GM21447 (cell line): ENCODE data around the gene FEN1.

ENCODE experiments used
- ATAC-seq: cut with Tn5 transposase; IDR thresholded peaks from one replicate; pipeline ENCODE4 v1.9.1; 2021; ENCODE audit not compliant: unreplicated experiment

The FEN1 gene

DNA sequence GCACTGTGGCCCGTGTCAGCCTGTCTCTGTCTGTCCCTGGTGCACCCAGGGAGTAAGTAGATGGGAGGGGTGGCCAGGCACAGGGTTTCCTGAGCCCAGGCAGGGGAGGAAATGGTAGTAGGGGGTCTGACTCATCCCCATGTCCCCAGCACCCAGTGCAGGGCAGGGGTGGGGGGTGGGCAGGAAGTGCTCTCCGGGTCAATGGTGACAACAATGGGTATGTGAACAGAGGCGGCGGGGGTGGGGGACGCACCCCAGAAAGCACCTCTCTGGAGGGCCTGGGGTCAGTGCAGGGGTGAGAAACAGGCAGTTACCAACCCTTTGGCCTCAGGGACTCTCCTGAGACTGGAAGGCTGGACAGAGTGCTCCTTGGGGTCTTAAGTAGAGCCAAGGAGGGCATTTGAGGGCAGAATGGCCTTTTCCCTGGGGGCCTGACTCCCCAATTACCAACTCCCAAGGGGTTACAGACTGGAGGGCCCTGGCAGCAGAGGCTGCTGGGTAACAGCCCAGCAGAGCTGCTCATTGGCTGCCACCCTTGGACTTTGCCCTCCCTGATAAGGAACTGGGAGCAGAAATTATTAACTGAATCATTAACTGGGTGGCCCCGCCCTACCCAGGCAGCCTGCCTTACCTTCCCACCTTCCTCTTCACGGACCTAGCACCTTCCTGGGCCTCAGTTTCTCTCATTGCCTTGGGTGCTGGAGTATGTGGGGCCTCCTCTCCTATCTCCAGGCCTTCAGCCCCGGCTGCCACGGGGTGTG lies 36.1 kb upstream of the FEN1 start:
- ATAC-seq, result peak; percentile 52

DNA sequence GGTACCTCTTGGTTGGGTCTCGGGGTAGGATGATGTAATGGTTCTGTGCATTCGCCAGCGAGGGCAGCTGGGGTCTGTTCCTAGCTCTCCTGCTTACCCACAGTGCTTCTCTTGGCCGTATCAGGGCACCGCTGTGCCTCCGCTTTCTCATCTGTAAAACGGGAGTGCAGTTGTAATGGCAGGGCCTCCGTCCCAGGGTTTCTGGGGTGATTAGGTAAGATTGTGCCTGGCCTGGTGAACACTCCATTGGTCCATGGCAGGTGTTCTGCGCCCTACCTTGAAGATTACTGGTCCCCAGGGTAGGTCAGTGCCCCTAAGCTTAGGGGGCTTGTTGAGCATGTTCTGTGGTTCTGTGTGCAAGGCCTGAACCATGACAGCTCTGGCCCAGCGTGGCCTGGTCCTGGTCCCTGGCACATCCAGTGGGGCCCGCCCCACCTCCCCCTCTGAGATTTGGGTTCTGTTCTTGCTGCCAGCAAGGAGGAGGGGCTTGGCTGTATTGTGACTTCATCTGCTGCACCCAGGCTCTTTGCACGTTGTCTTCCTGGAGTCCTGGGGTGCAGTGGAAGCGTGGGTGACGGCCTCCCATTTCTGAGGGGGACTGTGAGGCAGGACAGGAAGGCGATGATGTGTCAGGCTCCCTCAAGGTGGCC lies 35.4 kb upstream of the FEN1 start:
- no peak for ATAC-seq

- no peak for ATAC-seq
These were observed 31.8 kb upstream of the FEN1 start for GRCh38 chr11:61760946-61761345.

DNA sequence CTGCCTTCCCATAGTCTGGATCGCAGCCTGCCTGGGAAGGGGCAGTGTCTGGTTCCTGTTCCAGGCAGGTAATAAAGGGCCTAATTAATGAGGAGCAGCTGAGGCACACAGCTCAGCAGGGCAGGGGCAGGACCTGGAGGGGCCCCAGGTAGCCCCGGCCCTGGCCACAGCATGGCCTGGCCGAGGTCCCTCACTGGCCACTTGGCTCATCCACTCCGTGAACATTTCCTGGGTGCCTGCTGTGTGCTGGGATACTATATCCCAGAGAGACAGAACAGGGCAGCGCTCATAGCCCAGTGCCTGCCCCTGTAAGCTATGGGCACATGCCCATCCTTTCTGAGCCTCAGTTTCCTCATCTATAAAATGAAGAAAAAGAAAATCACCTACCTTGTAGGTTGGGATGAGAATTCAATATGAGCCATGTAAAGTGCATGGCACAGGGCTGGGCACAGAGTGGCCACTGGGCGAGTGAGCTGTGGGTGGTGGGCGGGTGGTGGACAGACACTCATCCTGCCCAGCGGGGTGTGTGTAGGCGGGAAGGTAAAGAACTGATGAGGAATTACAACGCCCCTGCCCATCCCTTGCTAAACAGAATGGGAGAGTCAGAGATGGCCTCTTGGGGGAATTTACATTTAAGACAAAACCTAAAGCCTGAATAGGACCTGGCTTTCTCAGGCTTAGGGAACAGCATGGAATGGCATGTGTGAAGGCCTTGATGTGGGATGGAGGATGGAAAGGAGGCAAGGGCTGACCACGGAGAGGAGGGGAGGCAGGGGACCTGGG lies 31.1 kb upstream of the FEN1 start:
- ATAC-seq, result no peak

DNA sequence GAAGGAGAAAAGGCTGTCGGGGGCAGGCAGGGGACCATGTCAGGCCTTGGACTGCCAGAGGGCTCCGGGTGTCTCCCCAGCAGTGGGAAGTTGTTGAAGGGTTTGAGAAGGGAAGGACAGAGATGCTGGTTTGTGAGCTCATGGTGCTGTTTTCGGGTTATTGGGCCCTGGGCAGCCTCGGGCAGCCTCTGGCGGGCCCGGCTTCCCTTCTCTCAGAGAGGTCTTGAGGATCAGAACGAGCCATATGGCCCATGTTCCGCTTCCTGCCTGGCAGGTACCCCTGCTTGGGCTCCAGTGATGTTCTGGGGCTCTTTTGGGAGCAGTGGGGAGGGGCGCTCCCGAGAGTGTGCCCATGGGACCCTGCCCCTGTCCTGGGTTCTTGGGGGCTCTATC lies 30.5 kb upstream of the FEN1 start:
- ATAC-seq, result no peak

DNA sequence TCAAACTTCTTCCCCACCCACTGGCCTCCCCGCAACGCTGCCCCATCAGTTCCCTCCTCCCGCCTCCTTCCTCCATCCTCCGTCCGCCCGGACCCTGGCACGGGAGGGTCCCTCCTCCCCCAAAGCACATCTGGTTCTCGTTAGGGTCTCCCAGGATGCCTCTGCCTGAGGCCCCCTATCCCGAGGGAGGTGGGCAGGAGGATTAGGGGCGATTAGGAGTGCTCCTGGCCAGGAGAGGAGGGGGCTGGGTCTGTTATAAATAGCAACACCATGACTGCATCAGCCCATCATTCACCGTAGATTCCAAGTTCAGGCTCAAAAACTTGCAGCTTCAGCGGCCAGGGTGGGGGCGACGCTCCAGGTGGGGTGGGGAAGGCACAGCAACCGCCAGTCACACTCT lies 29.9 kb upstream of the FEN1 start:
- no peak for ATAC-seq

GRCh38 chr11:61763930-61764605 lies 28.6 kb upstream of the FEN1 start:
- no peak for ATAC-seq

GRCh38 chr11:61764606-61765260 lies 28.0 kb upstream of the FEN1 start:
- ATAC-seq, result no peak

DNA sequence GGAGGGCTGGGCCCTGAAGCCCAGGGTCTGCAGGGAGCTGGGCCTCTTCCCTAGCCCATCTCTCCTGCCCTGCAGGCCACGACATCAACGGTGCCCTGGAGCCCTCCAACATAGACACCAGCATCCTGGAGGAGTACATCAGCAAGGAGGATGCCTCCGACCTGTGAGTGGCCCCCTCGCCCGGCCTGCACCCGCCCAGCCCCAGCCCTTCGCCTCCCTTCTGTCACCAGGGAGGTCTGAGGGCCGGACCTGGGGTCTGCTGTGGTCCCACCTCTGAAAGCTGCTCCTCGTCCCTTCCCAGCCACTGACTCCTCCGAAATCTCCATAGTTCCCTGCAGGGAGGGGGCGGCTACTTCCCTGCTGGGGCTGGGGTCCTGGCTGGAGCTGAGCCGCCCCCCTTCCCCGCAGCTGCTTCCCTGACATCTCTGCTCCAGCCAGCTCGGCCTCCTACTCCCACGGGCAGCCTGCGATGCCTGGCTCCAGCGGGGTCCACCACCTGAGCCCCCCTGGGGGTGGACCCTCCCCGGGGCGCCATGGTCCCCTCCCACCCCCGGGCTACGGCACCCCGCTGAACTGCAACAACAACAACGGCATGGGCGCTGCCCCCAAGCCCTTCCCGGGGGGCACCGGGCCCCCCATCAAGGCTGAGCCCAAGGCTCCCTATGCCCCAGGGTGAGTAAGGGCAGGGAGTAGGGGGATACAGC lies 27.0 kb upstream of the FEN1 start:
- ATAC-seq, result no peak

- ATAC-seq, result no peak
These were observed 26.3 kb upstream of the FEN1 start for GRCh38 chr11:61766353-61766841.

DNA sequence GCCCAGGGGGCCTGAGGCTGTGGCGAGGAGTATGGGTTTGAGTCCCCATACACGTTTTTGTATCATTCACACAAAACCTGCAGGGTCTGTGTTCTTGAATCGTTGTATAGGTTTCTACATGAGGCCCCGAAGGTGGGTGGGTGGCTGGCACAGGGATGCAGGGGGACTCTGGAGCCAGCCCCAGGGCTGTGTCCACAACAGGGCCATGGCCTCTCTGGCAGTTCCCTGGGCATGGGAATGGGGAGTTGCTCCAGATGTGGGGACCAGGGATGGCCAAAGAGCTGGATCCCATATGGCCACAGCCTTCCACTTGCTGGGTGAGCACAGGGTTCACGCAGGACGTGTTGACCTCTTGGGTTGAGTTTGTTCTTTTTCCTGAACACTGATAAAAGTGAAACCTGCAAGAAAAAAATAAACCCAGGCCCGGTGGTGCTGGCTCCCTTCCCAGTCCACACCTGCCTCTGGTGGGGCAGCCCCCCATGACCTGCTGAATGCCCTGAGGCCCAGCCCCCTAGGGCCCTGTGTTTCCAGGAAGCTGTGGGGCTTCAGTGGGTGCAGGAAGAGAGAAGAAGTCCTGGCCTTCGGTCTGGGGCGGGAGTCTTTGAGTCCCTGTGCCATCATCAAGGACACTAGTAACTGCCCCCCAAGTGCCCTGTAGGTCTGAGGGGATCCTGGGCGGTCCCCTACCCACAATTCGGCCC lies 24.2 kb upstream of the FEN1 start:
- no peak for ATAC-seq

DNA sequence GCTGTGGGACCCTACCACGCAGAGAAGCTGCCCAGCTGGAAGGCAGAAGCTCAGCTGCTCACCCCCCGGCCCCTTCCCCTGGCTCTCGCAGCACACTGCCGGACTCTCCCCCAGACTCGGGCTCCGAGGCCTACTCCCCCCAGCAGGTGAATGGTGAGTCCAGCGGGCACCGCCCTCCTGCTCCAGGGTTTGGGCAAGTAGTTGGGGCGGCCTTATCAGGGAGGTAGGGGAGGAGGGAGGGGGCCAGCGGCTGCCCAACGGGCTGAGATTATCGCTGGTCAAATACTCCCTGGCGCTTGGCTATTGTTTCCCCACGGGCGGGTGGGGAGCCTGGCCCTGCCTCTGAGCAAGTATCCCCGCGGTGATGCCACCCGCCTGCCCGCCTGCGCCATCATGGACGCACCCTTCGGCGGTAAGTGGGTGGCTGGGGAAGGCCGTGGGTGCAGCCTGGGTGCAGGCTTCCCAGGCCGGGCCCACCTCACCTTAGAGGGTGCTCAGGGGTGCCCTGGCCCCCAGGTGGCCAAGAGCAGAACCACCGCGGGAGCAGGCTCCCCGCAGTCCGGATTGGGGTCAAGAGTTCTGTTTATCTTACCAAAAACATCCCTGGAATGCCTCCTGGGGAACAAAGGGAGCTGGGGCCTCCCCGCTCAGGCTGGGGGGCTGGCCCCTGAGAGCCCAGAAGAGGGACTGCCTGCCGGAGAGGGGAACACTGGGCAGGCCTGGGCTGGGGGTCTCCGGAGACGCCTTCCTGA lies 23.4 kb upstream of the FEN1 start:
- ATAC-seq, result no peak

DNA sequence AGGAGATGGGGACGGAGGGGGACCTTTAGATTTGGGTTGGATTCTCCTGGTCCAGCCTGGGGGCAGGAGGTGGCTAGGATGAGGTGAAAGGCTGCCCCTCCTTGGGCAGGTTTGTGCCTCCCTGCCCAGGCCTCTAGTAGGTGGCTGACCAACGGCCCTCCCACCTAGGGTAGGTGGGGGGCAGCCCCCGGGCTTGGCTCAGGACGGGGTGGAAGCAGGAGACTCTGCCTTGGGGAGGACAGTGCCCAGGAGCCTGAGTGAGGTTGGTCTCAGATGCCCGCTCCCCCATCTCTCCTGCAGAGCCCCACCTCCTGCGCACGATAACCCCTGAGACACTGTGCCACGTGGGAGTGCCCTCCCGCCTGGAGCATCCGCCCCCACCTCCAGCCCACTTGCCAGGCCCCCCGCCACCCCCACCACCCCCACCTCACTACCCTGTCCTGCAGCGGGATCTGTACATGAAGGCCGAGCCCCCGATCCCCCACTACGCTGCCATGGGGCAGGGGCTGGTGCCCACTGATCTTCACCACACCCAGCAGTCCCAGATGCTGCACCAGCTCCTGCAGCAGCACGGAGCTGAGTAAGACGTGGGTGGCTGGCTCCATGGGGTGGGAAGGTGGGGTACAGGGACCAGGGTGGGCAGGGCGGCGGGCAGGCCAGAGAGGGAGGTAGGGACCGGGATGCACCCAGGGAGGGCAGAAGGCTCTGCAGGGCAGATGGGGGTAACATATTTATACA lies 22.6 kb upstream of the FEN1 start:
- ATAC-seq, result no peak

DNA sequence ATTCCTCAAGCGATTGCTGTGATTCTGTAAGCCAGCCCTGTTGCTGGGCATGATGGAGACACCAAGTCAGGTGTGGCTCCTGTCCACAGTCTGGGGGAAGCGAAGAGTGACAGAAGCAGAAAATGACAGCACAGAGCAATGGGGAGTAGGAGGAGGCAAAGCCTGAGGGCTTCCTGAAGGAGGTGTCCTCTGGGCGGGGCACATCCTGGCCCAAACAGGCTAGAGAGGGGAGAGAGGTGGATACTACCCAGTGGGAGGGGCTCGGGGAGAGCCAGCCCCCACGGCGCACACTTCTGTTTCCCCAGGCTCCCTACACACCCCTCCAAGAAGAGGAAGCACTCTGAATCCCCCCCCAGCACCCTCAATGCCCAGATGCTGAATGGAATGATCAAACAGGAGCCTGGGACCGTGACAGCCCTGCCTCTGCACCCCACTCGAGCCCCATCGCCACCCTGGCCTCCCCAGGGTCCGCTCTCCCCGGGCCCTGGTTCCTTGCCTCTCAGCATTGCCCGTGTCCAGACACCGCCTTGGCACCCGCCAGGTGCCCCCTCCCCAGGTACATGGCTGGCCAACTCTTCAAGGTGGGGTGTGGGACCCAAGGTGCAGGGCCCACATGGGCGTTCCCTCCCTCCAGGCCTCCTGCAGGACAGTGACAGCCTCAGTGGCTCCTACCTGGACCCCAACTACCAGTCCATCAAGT lies 21.4 kb upstream of the FEN1 start:
- no peak for ATAC-seq

DNA sequence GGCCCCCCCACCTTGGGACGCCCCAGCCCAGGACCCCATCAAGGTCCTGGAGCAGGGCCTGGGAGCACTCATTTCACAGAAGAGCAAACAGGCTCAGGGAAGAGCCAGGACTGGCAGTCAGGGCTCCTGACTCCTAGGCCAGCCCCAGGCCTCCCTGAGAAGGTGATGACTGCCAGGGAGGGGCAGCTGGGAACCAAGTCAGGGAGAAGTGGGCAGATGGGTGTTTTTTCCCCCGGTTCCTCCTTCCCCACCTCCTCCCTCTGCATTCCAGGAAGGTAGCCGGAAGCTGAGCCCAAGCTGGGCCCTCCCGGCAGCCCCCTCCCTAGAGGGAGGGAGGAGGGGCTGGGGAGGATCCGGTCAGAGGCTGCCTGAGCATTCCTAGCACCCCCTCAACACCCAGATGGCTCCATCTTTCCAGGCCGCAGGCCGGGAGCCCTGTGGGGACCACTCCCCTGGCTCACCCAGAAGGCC lies 20.7 kb upstream of the FEN1 start:
- ATAC-seq, result no peak

GRCh38 chr11:61773356-61773755 lies 19.4 kb upstream of the FEN1 start:
- ATAC-seq, result no peak

GRCh38 chr11:61773809-61774208 lies 18.9 kb upstream of the FEN1 start:
- ATAC-seq, result no peak
